Suprapubic skin (tissue), 4 donors: ENCODE measurements around the gene TNFRSF1A. TPM values are rescaled to one million over a fixed set of nuclear protein-coding genes. Genes with fewer than 3 reads are reported as not detected.
"Not testable (repeated sequence)": the region's sequence is repeated elsewhere in the genome, so short reads cannot be mapped to it uniquely, and the experiment has no call there.

Source experiments
- DNase-seq, 2 donors: peaks; one replicate each; pipeline ENCODE4 v3.0.0-alpha.2; 2019; ENCODE audit warnings: low spot score in 2 of 2
- H3K27ac ChIP-seq: fragments of 200-600 bp; sonication (generic); one replicate; pipeline ENCODE4 v1.5.1; 2019
- H3K27me3 ChIP-seq: fragments of 200-600 bp; sonication (generic); one replicate; pipeline ENCODE4 v1.5.1; 2019
- H3K36me3 ChIP-seq: fragments of 200-600 bp; sonication (generic); one replicate; pipeline ENCODE4 v1.5.1; 2019
- H3K4me1 ChIP-seq: fragments of 200-600 bp; sonication (generic); one replicate; pipeline ENCODE4 v1.5.1; 2019
- H3K4me3 ChIP-seq: fragments of 200-600 bp; sonication (generic); one replicate; pipeline ENCODE4 v1.5.1; 2019; ENCODE audit warnings: mild to moderate bottlenecking
- H3K9me3 ChIP-seq: fragments of 200-600 bp; sonication (generic); one replicate; pipeline ENCODE4 v1.5.1; 2019
- CTCF ChIP-seq, 2 donors: fragments of 200-600 bp in 1 of 2; fragments of 450-650 bp in 1 of 2; sonication (generic) in 1 of 2; IDR thresholded peaks; one replicate each; pipeline ENCODE4 v1.5.1; 2016 to 2019; ENCODE audit warnings: antibody characterized with exemption in 2 of 2, mild to moderate bottlenecking in 1 of 2, moderate library complexity in 1 of 2
- EP300 ChIP-seq: sonication (generic); formaldehyde crosslinking; IDR thresholded peaks from one replicate; pipeline ENCODE4 v1.6.1; 2017; ENCODE audit warnings: antibody characterized with exemption
- POLR2A ChIP-seq, 2 donors: fragments of 450-650 bp; IDR thresholded peaks; one replicate each; pipeline ENCODE4 v1.6.1; 2017; ENCODE audit warnings: antibody characterized with exemption in 2 of 2, mild to moderate bottlenecking in 2 of 2, moderate library complexity in 2 of 2
- POLR2AphosphoS5 ChIP-seq, 3 donors: sonication (generic); formaldehyde crosslinking; IDR thresholded peaks; one replicate each; pipeline ENCODE4 v1.6.1; 2017; ENCODE audit warnings: antibody characterized with exemption in 3 of 3
- WGBS: methylation state at CpG from one replicate; pipeline ENCODE4 v1.1.5; 2018; 5-methylcytosine and 5-hydroxymethylcytosine counted together
- total RNA-seq, 4 donors: library from RNA; depleted of rRNA; stranded (reverse); fragments of >200 nt; gene quantifications; one replicate each; pipeline ENCODE4 v1.1.0, GENCODE V29; 2016

TNFRSF1A gene
- total RNA-seq, 4 donors from 2014 or later: 276 to 352 (median 281) TPM

DNA sequence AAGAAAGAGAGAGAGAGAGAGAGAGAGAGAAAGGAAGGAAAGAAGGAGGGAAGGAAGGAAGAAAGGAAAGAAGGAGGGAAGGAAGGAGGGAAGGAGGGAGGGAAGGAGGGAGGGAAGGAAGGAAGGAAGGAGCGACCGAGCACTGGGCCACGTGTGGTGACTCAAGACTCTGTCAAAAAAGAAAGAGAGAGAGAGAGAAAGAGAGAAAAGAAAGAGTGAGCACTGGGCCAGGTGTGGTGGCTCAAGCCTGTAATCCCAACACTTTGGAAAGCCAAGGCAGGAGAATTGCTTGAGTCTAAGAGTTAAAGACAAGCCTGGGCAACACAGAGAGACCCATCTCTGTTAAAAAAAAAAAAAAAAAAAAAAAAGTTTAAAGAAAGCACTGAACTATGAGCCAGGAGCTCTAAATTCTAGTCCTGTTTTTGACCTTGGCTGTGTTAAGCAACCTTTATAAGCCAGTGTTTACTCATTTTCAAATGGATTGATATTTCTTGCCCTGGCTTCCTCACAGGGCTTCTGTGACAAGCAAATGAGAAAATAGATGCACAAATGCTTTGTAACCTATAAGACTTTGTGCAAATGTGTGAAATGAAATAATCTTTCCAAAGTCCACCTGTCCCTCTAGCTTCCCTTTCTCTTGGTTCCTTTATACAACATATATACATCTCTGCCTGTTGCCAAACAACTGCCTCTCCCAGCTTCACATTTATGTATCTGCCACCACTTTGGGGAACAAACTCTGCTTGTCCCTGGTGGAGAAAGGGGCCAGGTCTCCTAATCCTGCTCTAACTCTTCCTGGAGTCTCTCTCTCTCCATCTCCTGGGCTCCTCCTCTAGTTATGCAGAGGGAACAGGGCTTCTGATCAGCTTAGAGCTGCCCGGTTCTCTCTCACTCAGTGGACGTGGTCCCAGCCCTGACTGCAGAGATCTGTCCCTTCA is 47.5 kb downstream of the TNFRSF1A start:
- Histone ChIP-seq H3K4me3 (no peak overlapping the region), H3K4me1 (peaks cover 20% of the 10 kb centered on the region), H3K36me3 (no peaks in the 10 kb centered on the region), H3K9me3 (no peaks in the 10 kb centered on the region), H3K27me3 (no peaks in the 10 kb centered on the region), H3K27ac (peak overlapping the region; percentile 61)
- 42% methylated on average over 4 of the region's 5 CpGs for WGBS
- TF ChIP-seq EP300: no peak
- no peak for TF ChIP-seq CTCF (IDR thresholded peaks at IDR 0.05)
- no peak for TF ChIP-seq POLR2AphosphoS5 (IDR thresholded peaks at IDR 0.05)
- no peak for TF ChIP-seq POLR2A (IDR thresholded peaks at IDR 0.05)
- DNase-seq: no peak

GRCh38 chr12:6292606-6293005 is 49.3 kb downstream of the TNFRSF1A start:
- Histone ChIP-seq H3K27me3 (no peaks in the 10 kb centered on the region), H3K9me3 (no peaks in the 10 kb centered on the region), H3K27ac (no peak overlapping the region), H3K36me3 (no peaks in the 10 kb centered on the region), H3K4me1 (peaks cover 20% of the 10 kb centered on the region), H3K4me3 (no peak overlapping the region)
- no peak for DNase-seq
- TF ChIP-seq POLR2AphosphoS5 (IDR thresholded peaks at IDR 0.05): no peak
- no peak for TF ChIP-seq POLR2A (IDR thresholded peaks at IDR 0.05)
- TF ChIP-seq CTCF (IDR thresholded peaks at IDR 0.05): no peak
- TF ChIP-seq EP300: no peak
- WGBS: 58% methylated on average over 2 of the region's 2 CpGs

DNA sequence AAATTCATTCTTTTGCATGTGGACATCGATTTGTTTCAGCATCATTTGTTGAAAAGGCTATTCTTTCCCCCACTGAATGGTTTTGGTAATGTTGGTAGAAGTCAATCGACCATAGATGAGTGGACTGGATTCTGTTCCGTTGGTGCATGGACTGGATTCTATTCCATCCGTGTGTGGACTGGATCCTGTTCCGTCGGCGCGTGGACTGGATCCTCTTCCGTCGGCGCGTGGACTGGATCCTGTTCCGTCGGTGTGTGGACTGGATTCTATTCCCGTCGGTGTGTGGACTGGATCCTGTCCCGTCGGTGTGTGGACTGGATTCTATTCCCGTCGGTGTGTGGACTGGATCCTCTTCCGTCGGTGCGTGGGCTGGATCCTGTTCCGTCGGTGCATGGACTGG is 52.0 kb downstream of the TNFRSF1A start:
- WGBS: 96% methylated on average over 20 of the region's 25 CpGs
- not testable (repeated sequence) for H3K9me3 ChIP-seq

DNA sequence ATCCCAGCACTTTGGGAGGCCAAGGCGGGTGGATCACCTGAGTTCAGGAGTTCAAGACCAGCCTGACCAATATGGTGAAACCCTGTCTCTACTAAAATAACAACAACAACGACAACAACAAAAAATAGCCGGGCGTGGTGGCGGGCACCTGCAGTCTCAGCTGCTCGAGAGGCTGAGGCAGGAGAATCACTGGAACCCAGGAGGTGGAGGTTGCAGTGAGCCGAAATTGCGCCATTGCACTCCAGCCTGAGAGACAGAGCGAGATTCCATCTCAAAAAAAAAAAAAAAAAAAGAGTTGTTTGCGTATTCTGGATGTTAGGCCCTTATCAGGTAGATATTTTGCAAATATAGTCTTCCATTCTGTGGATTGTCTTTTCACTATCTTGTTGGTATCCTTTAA is 52.8 kb downstream of the TNFRSF1A start:
- H3K4me3 ChIP-seq, DNase-seq, H3K36me3 ChIP-seq, H3K9me3 ChIP-seq, H3K27ac ChIP-seq, H3K27me3 ChIP-seq: not testable (repeated sequence)
- H3K4me1 ChIP-seq: peaks cover 13% of the 10 kb centered on the region
- WGBS: 96% methylated on average over 10 of the region's 10 CpGs

More for the DNA sequence above, 52.0 kb downstream of the TNFRSF1A start:
- H3K36me3 ChIP-seq, DNase-seq, H3K4me3 ChIP-seq, H3K27ac ChIP-seq, H3K27me3 ChIP-seq: not testable (repeated sequence)
- H3K4me1 ChIP-seq: peaks cover 15% of the 10 kb centered on the region

DNA sequence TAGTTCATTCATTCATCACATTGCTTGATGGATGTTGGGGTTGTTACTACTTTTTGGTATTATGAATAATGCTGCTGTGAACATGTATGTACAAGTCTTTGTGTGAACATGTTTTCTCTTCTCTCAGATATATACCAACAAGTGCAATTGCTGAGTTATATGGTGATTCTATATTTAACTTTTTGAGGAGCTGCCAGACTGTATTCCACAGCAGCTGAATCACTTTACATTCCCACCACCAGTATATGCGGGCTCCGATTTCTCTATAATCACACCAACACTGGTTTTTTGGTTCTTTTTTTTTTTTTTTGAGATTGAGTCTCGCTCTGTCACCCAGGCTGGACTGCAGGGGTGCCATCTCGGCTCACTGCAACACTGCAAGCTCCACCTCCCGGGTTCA is 53.6 kb downstream of the TNFRSF1A start:
- H3K4me1 ChIP-seq: peaks cover 11% of the 10 kb centered on the region
- no peaks in the 10 kb centered on the region for H3K9me3 ChIP-seq
- no peak overlapping the region for H3K4me3 ChIP-seq
- H3K27me3 ChIP-seq: no peaks in the 10 kb centered on the region
- no peaks in the 10 kb centered on the region for H3K36me3 ChIP-seq
- no peak for DNase-seq
- TF ChIP-seq CTCF (IDR thresholded peaks at IDR 0.05): no peak
- no peak for TF ChIP-seq POLR2AphosphoS5 (IDR thresholded peaks at IDR 0.05)
- TF ChIP-seq POLR2A (IDR thresholded peaks at IDR 0.05): no peak
- TF ChIP-seq EP300: no peak
- WGBS: 58% methylated on average over 5 of the region's 5 CpGs
- H3K27ac ChIP-seq: no peak overlapping the region

- Histone ChIP-seq H3K4me3 (no peak overlapping the region), H3K27me3 (no peaks in the 10 kb centered on the region), H3K9me3 (no peaks in the 10 kb centered on the region), H3K27ac (no peak overlapping the region), H3K4me1 (peaks cover 13% of the 10 kb centered on the region), H3K36me3 (no peaks in the 10 kb centered on the region)
- no peak for TF ChIP-seq POLR2AphosphoS5 (IDR thresholded peaks at IDR 0.05)
- no peak for TF ChIP-seq POLR2A (IDR thresholded peaks at IDR 0.05)
- TF ChIP-seq CTCF (IDR thresholded peaks at IDR 0.05): no peak
- TF ChIP-seq EP300: no peak
- WGBS: 27% methylated on average over 1 of the region's 1 CpG
- no peak for DNase-seq
Observed at GRCh38 chr12:6285532-6286306, 56.2 kb downstream of the TNFRSF1A start.
